ENCODE data around the gene MANEAL. TPM values are rescaled to one million over a fixed set of nuclear protein-coding genes. Genes with fewer than 3 reads are reported as not detected.

MANEAL gene
- polyA plus RNA-seq, 3 donors = 0.24 to 0.56 TPM; not detected in 1

GRCh38 chr1:37841652-37842051, 48.0 kb downstream of the MANEAL start:
- Mint-ChIP-seq H3K9me3 (no peaks in the 10 kb centered on the region), H3K36me3 (peaks cover 64 to 73% of the 10 kb centered on the region in 2 donors), H3K4me3 (no peak overlapping the region), H3K4me1 (peaks cover 18% of the 10 kb centered on the region), H3K27me3 (ENCODE audit: low read depth in 3 of 3) (peaks cover 0 to 1% (median 0%) of the 10 kb centered on the region in 3 donors), H3K27ac (peak overlapping the region in 3 of 7 donors; percentile 30 to 80 (median 73))
- TF ChIP-seq CTCF (IDR thresholded peaks at IDR 0.05) = no peak
- intact Hi-C loops (cut with micrococcal nuclease) = no loop called here
- Histone ChIP-seq H3K4me1 (ENCODE audit: control insufficient read depth in 1 of 2, insufficient read depth in 2 of 2, low read length in 2 of 2) (peaks cover 45% of the 10 kb centered on the region in 2 donors), H2AFZ (ENCODE audit: insufficient read depth, low read depth, low read length, poor library complexity, severe bottlenecking) (no peak overlapping the region), H4K20me1 (ENCODE audit: insufficient read depth, low read length) (peaks cover 58% of the 10 kb centered on the region), H3K27me3 (ENCODE audit: control insufficient read depth in 2 of 2, insufficient read depth in 2 of 2, low read length in 2 of 2) (no peaks in the 10 kb centered on the region), H3K36me3 (replicated peaks in 1 of 2; ENCODE audit: control insufficient read depth in 1 of 2, insufficient read depth in 2 of 2, low read length in 2 of 2) (peaks cover 50 to 58% of the 10 kb centered on the region in 2 donors), H3K4me3 (replicated peaks in 1 of 3; ENCODE audit: low read depth in 2 of 3, low read length in 3 of 3) (no peak overlapping the region), H3K9ac (ENCODE audit: insufficient read depth, low read length, poor library complexity, severe bottlenecking) (no peak overlapping the region), H3K79me2 (ENCODE audit: insufficient read depth, low read length) (peaks cover 95% of the 10 kb centered on the region), H3K4me2 (replicated peaks; ENCODE audit: extremely low read depth, low read length, poor library complexity, severe bottlenecking) (no peak overlapping the region), H3K9me3 (replicated peaks in 1 of 2; ENCODE audit: control insufficient read depth in 1 of 2, insufficient read depth in 1 of 2, low read length in 2 of 2) (no peaks in the 10 kb centered on the region), H3K27ac (ENCODE audit: low read depth in 1 of 2, low read length in 2 of 2) (peak overlapping the region in 1 of 2 donors; percentile 46)
- WGBS (ENCODE audit: insufficient coverage) = no CpG with 5 or more reads among the region's 3 CpGs
- no peak for DNase-seq

GRCh38 chr1:37844536-37844935, 50.9 kb downstream of the MANEAL start:
- Histone ChIP-seq H3K4me3 (replicated peaks in 1 of 3; ENCODE audit: low read depth in 2 of 3, low read length in 3 of 3) (peak overlapping the region in 1 of 3 experiments; percentile 61), H3K79me2 (ENCODE audit: insufficient read depth, low read length) (peaks cover 98% of the 10 kb centered on the region), H2AFZ (ENCODE audit: insufficient read depth, low read depth, low read length, poor library complexity, severe bottlenecking) (no peak overlapping the region), H3K4me1 (ENCODE audit: control insufficient read depth in 1 of 2, insufficient read depth in 2 of 2, low read length in 2 of 2) (peaks cover 74% of the 10 kb centered on the region in 2 donors), H4K20me1 (ENCODE audit: insufficient read depth, low read length) (peaks cover 30% of the 10 kb centered on the region), H3K9me3 (replicated peaks in 1 of 2; ENCODE audit: control insufficient read depth in 1 of 2, insufficient read depth in 1 of 2, low read length in 2 of 2) (no peaks in the 10 kb centered on the region), H3K27me3 (ENCODE audit: control insufficient read depth in 2 of 2, insufficient read depth in 2 of 2, low read length in 2 of 2) (no peaks in the 10 kb centered on the region), H3K27ac (ENCODE audit: low read depth in 1 of 2, low read length in 2 of 2) (peak overlapping the region; percentile 91), H3K9ac (ENCODE audit: insufficient read depth, low read length, poor library complexity, severe bottlenecking) (no peak overlapping the region), H3K4me2 (replicated peaks; ENCODE audit: extremely low read depth, low read length, poor library complexity, severe bottlenecking) (peak overlapping the region; percentile 65), H3K36me3 (replicated peaks in 1 of 2; ENCODE audit: control insufficient read depth in 1 of 2, insufficient read depth in 2 of 2, low read length in 2 of 2) (peaks cover 21 to 40% of the 10 kb centered on the region in 2 donors)
- H3K9me3 Mint-ChIP-seq = no peaks in the 10 kb centered on the region
- no peak overlapping the region for H3K4me3 Mint-ChIP-seq
- no peak for TF ChIP-seq CTCF (IDR thresholded peaks at IDR 0.05)
- H3K27ac Mint-ChIP-seq = peak overlapping the region in 6 of 7 donors; percentile 92 to 98 (median 94)
- peaks cover 18% of the 10 kb centered on the region for H3K4me1 Mint-ChIP-seq
- H3K27me3 Mint-ChIP-seq (ENCODE audit: low read depth in 3 of 3) = no peaks in the 10 kb centered on the region
- no peak for DNase-seq
- H3K36me3 Mint-ChIP-seq = peaks cover 48 to 62% of the 10 kb centered on the region in 2 donors
- intact Hi-C loops (cut with micrococcal nuclease) = no loop called here
